SK-N-SH treated with all-trans-retinoic acid at 6 μM for 48 hours (cell line): Measurements from ENCODE around the gene IFI27L2.

Experiments
- ATAC-seq: fragments of 200-7000 bp; cut with Tn5 transposase; 3 replicates; pipeline ENCODE4 v1.9.1; 2020; ENCODE audit warnings: mild to moderate bottlenecking, moderate library complexity
- ARNTL ChIP-seq: fragments of 450-650 bp; formaldehyde crosslinking; IDR thresholded peaks from 2 replicates; pipeline ENCODE4 v1.5.0; 2020; ENCODE audit warnings: low read depth, mild to moderate bottlenecking, moderate library complexity, borderline replicate concordance
- BACH2 ChIP-seq: fragments of 250-450 bp; sonication (Bioruptor Pico); IDR thresholded peaks from 2 replicates; pipeline ENCODE4 v1.9.0; 2021; ENCODE audit warnings: mild to moderate bottlenecking, borderline replicate concordance
- CREB5 ChIP-seq: fragments of 250-450 bp; sonication (Bioruptor Pico); IDR thresholded peaks from 2 replicates; pipeline ENCODE4 v1.5.1; 2020; ENCODE audit warnings: low read depth, mild to moderate bottlenecking, moderate library complexity
- CSDC2 ChIP-seq: fragments of 250-450 bp; sonication (Bioruptor Pico); IDR thresholded peaks from 2 replicates; pipeline ENCODE4 v1.5.0; 2020; ENCODE audit warnings: mild to moderate bottlenecking, moderate library complexity
- ESRRG ChIP-seq: fragments of 250-450 bp; sonication (Bioruptor Pico); IDR thresholded peaks from 2 replicates; pipeline ENCODE4 v1.6.1; 2021; ENCODE audit warnings: mild to moderate bottlenecking
- GLIS3 ChIP-seq: fragments of 250-450 bp; sonication (Bioruptor Pico); IDR thresholded peaks from 2 replicates; pipeline ENCODE4 v1.5.0; 2020; ENCODE audit warnings: mild to moderate bottlenecking, moderate library complexity
- ISL1 ChIP-seq: fragments of 250-450 bp; sonication (Bioruptor Pico); IDR thresholded peaks from 2 replicates; pipeline ENCODE4 v2.1.2; 2022; ENCODE audit warnings: mild to moderate bottlenecking, moderate library complexity
- OSR1 ChIP-seq: fragments of 250-450 bp; sonication (Bioruptor Pico); IDR thresholded peaks from 2 replicates; pipeline ENCODE4 v1.8.0; 2022; ENCODE audit warnings: moderate library complexity, mild to moderate bottlenecking, inconsistent platforms
- POU6F1 ChIP-seq: fragments of 250-450 bp; sonication (Bioruptor Pico); IDR thresholded peaks from 2 replicates; pipeline ENCODE4 v1.8.0; 2021; ENCODE audit warnings: low read depth, mild to moderate bottlenecking, moderate library complexity, borderline replicate concordance
- PPARA ChIP-seq: fragments of 250-450 bp; sonication (Bioruptor Pico); IDR thresholded peaks from 2 replicates; pipeline ENCODE4 v1.5.0; 2020; ENCODE audit warnings: mild to moderate bottlenecking, borderline replicate concordance
- RARB ChIP-seq: fragments of 250-450 bp; sonication (Bioruptor Pico); IDR thresholded peaks from 2 replicates; pipeline ENCODE4 v1.8.0; 2021; ENCODE audit warnings: mild to moderate bottlenecking, moderate library complexity
- SNAI2 ChIP-seq: fragments of 250-450 bp; sonication (Bioruptor Pico); IDR thresholded peaks from 2 replicates; pipeline ENCODE4 v1.5.0; 2020; ENCODE audit warnings: mild to moderate bottlenecking, moderate library complexity
- TCF4 ChIP-seq: fragments of 250-450 bp; sonication (Bioruptor Pico); IDR thresholded peaks from 2 replicates; pipeline ENCODE4 v1.8.0; 2021; ENCODE audit warnings: mild to moderate bottlenecking, moderate library complexity, borderline replicate concordance
- ZC3H10 ChIP-seq: fragments of 250-450 bp; sonication (Bioruptor Pico); IDR thresholded peaks from 2 replicates; pipeline ENCODE4 v1.5.1; 2021; ENCODE audit warnings: mild to moderate bottlenecking, moderate library complexity
- ZFP3 ChIP-seq: fragments of 250-450 bp; sonication (Bioruptor Pico); IDR thresholded peaks from 2 replicates; pipeline ENCODE4 v1.5.0; 2020; ENCODE audit warnings: mild to moderate bottlenecking, moderate library complexity
- ZNF565 ChIP-seq: fragments of 450-650 bp; formaldehyde crosslinking; conservative IDR thresholded peaks from 2 replicates; pipeline ENCODE4 v1.5.0; 2020; ENCODE audit warnings: low read depth, mild to moderate bottlenecking, moderate library complexity
- ZNF8 ChIP-seq: fragments of 450-650 bp; formaldehyde crosslinking; IDR thresholded peaks from 2 replicates; pipeline ENCODE4 v1.5.0; 2020; ENCODE audit warnings: mild to moderate bottlenecking, moderate library complexity
- TF ChIP-seq, protein P1 (sequence below): fragments of 250-450 bp; sonication (Bioruptor Pico); IDR thresholded peaks from 2 replicates; pipeline ENCODE4 v1.5.1; 2021; ENCODE audit warnings: mild to moderate bottlenecking, moderate library complexity
- TF ChIP-seq, protein P2 (sequence below): fragments of 250-450 bp; sonication (Bioruptor Pico); IDR thresholded peaks from 2 replicates; pipeline ENCODE4 v1.5.0; 2020; ENCODE audit warnings: mild to moderate bottlenecking, moderate library complexity
- TF ChIP-seq, protein P3 (sequence below): fragments of 250-450 bp; sonication (Bioruptor Pico); IDR thresholded peaks from 2 replicates; pipeline ENCODE4 v1.8.0; 2020; ENCODE audit warnings: mild to moderate bottlenecking, moderate library complexity, borderline replicate concordance

IFI27L2 gene

DNA sequence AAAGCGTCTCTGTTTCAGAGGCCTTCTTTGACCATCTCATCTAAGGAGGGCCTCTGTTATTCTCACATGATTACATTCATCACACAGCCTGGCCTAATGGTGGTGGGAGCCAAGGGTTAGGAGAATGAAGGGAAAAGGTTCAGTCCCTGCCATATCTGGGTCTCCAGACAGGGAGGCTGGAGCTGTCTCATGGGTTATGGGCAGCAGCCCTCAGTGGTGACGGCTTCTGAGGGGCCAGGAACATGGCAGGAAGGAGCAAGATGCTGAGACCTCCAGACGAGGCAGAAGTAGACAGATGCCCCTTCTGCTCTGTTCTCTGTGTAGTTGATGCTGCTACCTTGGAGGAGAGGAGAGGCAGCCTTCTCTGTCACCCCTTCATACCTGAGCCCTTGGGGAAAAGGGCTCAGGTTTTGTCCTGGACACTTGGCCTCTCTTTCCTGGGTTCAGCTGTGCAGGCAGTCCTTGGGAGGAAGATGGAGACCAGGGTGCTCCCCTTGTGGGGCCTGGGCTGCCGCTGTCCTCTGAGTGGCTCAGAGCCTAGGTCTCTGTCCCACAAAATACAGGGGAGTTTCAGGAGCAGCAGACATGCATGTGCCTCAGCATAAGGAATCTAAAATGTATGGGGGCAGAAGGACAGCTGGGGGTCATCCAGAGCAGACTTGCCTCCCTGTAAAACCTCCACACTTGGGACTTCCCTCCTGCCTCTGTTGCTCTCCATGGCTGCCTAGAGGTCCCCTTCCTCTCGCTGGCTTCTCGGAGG is 3.6 kb downstream of the IFI27L2 start:
- no peak for TF ChIP-seq ARNTL (CRISPR knock-in tag)
- no peak for TF ChIP-seq SNAI2 (CRISPR knock-in tag)
- TF ChIP-seq, protein P1, sequence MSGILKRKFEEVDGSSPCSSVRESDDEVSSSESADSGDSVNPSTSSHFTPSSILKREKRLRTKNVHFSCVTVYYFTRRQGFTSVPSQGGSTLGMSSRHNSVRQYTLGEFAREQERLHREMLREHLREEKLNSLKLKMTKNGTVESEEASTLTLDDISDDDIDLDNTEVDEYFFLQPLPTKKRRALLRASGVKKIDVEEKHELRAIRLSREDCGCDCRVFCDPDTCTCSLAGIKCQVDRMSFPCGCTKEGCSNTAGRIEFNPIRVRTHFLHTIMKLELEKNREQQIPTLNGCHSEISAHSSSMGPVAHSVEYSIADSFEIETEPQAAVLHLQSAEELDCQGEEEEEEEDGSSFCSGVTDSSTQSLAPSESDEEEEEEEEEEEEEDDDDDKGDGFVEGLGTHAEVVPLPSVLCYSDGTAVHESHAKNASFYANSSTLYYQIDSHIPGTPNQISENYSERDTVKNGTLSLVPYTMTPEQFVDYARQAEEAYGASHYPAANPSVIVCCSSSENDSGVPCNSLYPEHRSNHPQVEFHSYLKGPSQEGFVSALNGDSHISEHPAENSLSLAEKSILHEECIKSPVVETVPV (CRISPR knock-in tag): no peak
- TF ChIP-seq, protein P2, sequence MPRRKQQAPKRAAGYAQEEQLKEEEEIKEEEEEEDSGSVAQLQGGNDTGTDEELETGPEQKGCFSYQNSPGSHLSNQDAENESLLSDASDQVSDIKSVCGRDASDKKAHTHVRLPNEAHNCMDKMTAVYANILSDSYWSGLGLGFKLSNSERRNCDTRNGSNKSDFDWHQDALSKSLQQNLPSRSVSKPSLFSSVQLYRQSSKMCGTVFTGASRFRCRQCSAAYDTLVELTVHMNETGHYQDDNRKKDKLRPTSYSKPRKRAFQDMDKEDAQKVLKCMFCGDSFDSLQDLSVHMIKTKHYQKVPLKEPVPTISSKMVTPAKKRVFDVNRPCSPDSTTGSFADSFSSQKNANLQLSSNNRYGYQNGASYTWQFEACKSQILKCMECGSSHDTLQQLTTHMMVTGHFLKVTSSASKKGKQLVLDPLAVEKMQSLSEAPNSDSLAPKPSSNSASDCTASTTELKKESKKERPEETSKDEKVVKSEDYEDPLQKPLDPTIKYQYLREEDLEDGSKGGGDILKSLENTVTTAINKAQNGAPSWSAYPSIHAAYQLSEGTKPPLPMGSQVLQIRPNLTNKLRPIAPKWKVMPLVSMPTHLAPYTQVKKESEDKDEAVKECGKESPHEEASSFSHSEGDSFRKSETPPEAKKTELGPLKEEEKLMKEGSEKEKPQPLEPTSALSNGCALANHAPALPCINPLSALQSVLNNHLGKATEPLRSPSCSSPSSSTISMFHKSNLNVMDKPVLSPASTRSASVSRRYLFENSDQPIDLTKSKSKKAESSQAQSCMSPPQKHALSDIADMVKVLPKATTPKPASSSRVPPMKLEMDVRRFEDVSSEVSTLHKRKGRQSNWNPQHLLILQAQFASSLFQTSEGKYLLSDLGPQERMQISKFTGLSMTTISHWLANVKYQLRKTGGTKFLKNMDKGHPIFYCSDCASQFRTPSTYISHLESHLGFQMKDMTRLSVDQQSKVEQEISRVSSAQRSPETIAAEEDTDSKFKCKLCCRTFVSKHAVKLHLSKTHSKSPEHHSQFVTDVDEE (CRISPR knock-in tag): no peak
- TF ChIP-seq ISL1: no peak
- no peak for TF ChIP-seq BACH2
- no peak for TF ChIP-seq TCF4 (CRISPR knock-in tag)
- no peak for TF ChIP-seq ZC3H10 (CRISPR knock-in tag)
- no peak for TF ChIP-seq ZNF565
- TF ChIP-seq RARB (CRISPR knock-in tag): no peak
- TF ChIP-seq PPARA (CRISPR knock-in tag): no peak
- no peak for TF ChIP-seq ZNF8 (CRISPR knock-in tag)
- no peak for TF ChIP-seq CSDC2
- TF ChIP-seq, protein P3, sequence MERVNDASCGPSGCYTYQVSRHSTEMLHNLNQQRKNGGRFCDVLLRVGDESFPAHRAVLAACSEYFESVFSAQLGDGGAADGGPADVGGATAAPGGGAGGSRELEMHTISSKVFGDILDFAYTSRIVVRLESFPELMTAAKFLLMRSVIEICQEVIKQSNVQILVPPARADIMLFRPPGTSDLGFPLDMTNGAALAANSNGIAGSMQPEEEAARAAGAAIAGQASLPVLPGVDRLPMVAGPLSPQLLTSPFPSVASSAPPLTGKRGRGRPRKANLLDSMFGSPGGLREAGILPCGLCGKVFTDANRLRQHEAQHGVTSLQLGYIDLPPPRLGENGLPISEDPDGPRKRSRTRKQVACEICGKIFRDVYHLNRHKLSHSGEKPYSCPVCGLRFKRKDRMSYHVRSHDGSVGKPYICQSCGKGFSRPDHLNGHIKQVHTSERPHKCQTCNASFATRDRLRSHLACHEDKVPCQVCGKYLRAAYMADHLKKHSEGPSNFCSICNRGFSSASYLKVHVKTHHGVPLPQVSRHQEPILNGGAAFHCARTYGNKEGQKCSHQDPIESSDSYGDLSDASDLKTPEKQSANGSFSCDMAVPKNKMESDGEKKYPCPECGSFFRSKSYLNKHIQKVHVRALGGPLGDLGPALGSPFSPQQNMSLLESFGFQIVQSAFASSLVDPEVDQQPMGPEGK (CRISPR knock-in tag): no peak
- no peak for TF ChIP-seq OSR1 (CRISPR knock-in tag)
- ATAC-seq: no peak

DNA sequence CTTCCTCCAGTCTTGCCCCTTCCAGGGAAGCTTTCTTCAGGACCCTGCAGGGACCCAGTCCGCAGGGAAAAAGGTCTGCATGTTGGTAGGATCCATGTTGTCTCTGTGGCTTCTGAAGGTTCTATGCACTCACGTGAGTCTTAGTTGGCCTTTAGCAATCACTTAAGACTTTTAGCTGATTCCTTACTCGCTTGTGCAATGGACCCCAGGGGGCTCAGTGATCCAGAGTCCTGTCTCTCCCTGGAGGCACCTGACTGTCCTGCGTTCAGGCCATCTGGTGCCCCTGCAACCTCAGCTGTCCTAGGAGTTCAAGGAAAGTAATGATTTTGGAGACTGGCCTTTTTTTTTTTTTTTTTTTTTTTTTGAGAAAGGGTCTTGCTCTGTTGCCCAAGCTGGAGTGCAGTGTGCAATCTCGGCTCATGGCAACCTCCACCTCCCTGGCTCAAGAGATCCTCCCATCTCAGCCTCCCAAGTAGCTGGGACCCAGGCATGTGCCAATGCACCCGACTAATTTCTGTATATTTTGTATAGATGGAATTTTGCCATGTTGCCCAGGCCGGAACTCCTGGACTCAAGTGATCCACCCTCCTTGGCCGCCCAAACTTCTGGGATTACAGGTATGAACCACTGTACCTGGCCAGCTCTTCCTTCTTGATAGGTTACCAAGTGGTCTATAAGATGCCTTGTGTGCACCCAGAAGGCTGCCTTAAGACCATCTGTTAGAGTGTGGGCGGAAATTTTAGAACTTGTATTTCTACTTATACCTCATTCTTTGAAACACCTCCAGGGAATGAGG is 4.6 kb downstream of the IFI27L2 start:
- TF ChIP-seq, protein P1 (CRISPR knock-in tag): no peak
- TF ChIP-seq BACH2 (no peak), ESRRG (CRISPR knock-in tag) (no peak), ZNF8 (CRISPR knock-in tag) (no peak), ZNF565 (no peak), CREB5 (CRISPR knock-in tag) (no peak), SNAI2 (CRISPR knock-in tag) (no peak), PPARA (CRISPR knock-in tag) (no peak)
- ATAC-seq: no peak

- ATAC-seq: no peak
- no peak for TF ChIP-seq SNAI2 (CRISPR knock-in tag)
- no peak for TF ChIP-seq ISL1
- no peak for TF ChIP-seq CSDC2
- no peak for TF ChIP-seq TCF4 (CRISPR knock-in tag)
These were observed 5.5 kb downstream of the IFI27L2 start for GRCh38 chr14:94123868-94124267.

DNA sequence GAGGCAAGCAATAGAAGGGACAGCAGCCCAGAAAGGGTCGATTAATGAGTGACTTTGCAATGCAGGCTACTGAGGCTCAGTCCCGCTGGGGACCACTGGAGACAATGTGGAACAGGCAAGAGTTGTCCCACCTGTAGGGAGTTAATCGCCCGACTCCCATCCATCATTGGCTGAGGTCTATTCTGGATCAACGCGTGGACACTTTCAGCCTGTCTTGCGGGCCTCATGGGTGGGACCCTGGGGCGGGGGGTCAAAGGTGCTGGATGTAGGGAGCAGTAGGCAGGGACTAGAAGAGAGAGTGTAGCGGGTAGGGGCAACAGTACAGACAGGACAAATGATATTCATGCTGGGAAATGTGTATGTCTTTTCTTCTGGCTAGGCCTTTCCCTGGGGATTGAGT is 6.1 kb downstream of the IFI27L2 start:
- ATAC-seq: no peak
- TF ChIP-seq ZFP3 (CRISPR knock-in tag) (no peak), POU6F1 (CRISPR knock-in tag) (no peak), ZNF565 (no peak), CREB5 (CRISPR knock-in tag) (no peak), SNAI2 (CRISPR knock-in tag) (no peak), ZNF8 (CRISPR knock-in tag) (no peak), GLIS3 (no peak)
- TF ChIP-seq, protein P1 (CRISPR knock-in tag): no peak
